HEK293 (cell line): ENCODE data around the gene ALOXE3.

Experiments used
- CTCF ChIA-PET: fragments of 350-600 bp; formaldehyde crosslinking; extraction: SDS; loops from one replicate; lab custom pipeline; 2021; ENCODE audit warnings: antibody characterized with exemption; lab: Yijun Ruan, JAX
- POLR2A ChIA-PET: fragments of 300-600 bp; formaldehyde crosslinking; extraction: SDS; loops from one replicate; lab custom pipeline; 2020; ENCODE audit warnings: antibody characterized with exemption, inconsistent platforms; lab: Yijun Ruan, JAX
- H3K27ac ChIP-seq: fragments of 200-500 bp; sonication (Bioruptor generic); 2 replicates; pipeline ENCODE4 v1.5.1; 2014; ENCODE audit warnings: low read depth, low read length, control low read depth, inconsistent platforms; ENCODE audit errors: extremely low read depth
- H3K36me3 ChIP-seq, 2 experiments: fragments of 200-500 bp in 1 of 2; sonication (Bioruptor generic) in 1 of 2; 1 replicate in 1 of 2; 2 replicates in 1 of 2; pipeline ENCODE4 v1.5.1; 2014 to 2017; ENCODE audit warnings: inconsistent platforms in 2 of 2, low read length in 2 of 2; ENCODE audit not compliant: control insufficient read depth in 2 of 2, insufficient read depth in 1 of 2
- H3K4me1 ChIP-seq: fragments of 200-500 bp; sonication (Bioruptor generic); 2 replicates; pipeline ENCODE4 v1.5.1; 2014; ENCODE audit warnings: mild to moderate bottlenecking, low read length, inconsistent platforms; ENCODE audit not compliant: control insufficient read depth, insufficient read depth
- H3K4me3 ChIP-seq: 2 replicates; pipeline ENCODE4 v1.5.1; 2011; ENCODE audit warnings: low read depth, mild to moderate bottlenecking, control low read depth, low read length, moderate library complexity
- H3K9me3 ChIP-seq: fragments of 200-500 bp; sonication (Bioruptor generic); 2 replicates; pipeline ENCODE4 v1.5.1; 2014; ENCODE audit warnings: low read depth, low read length, inconsistent platforms; ENCODE audit not compliant: control insufficient read depth, insufficient read depth
- HOXC10 ChIP-seq: sonication (generic); formaldehyde crosslinking; IDR thresholded peaks from 2 replicates; pipeline ENCODE4 v1.8.1; 2023; ENCODE audit warnings: mild to moderate bottlenecking, missing genetic modification reagents
- IKZF3 ChIP-seq: fragments of 450-650 bp; IDR thresholded peaks from 2 replicates; pipeline ENCODE4 v1.5.0; 2018; ENCODE audit warnings: missing biosample characterization, mild to moderate bottlenecking, missing genetic modification characterization, moderate library complexity
- KLF9 ChIP-seq: fragments of 450-650 bp; formaldehyde crosslinking; IDR thresholded peaks from 2 replicates; pipeline ENCODE4 v1.5.1; 2016; ENCODE audit warnings: missing biosample characterization, missing genetic modification characterization, low read depth
- MYNN ChIP-seq: fragments of 450-650 bp; formaldehyde crosslinking; IDR thresholded peaks from 2 replicates; pipeline ENCODE4 v1.5.1; 2016; ENCODE audit warnings: missing biosample characterization, missing genetic modification characterization, borderline replicate concordance
- OSR2 ChIP-seq: fragments of 450-650 bp; formaldehyde crosslinking; IDR thresholded peaks from 2 replicates; pipeline ENCODE4 v1.5.1; 2016; ENCODE audit warnings: missing biosample characterization, missing genetic modification characterization
- RBAK ChIP-seq: fragments of 450-650 bp; formaldehyde crosslinking; IDR thresholded peaks from 2 replicates; pipeline ENCODE4 v1.5.1; 2016; ENCODE audit warnings: missing biosample characterization, missing genetic modification characterization
- REPIN1 ChIP-seq: fragments of 450-650 bp; formaldehyde crosslinking; IDR thresholded peaks from 2 replicates; pipeline ENCODE4 v1.5.1; 2017; ENCODE audit warnings: missing biosample characterization, missing genetic modification characterization, low read depth
- SP7 ChIP-seq: fragments of 450-650 bp; formaldehyde crosslinking; IDR thresholded peaks from 2 replicates; pipeline ENCODE4 v1.5.1; 2016; ENCODE audit warnings: missing biosample characterization, missing genetic modification characterization
- ZBTB11 ChIP-seq: fragments of 450-650 bp; formaldehyde crosslinking; conservative IDR thresholded peaks from 2 replicates; pipeline ENCODE4 v1.5.1; 2016; ENCODE audit warnings: low read depth, missing biosample characterization, missing genetic modification characterization
- ZBTB17 ChIP-seq: fragments of 450-650 bp; formaldehyde crosslinking; IDR thresholded peaks from 2 replicates; pipeline ENCODE4 v1.5.1; 2016; ENCODE audit warnings: missing biosample characterization, missing genetic modification characterization
- ZBTB20 ChIP-seq: fragments of 450-650 bp; formaldehyde crosslinking; IDR thresholded peaks from 2 replicates; pipeline ENCODE4 v1.5.1; 2016; ENCODE audit warnings: missing biosample characterization, missing genetic modification characterization
- ZBTB48 ChIP-seq: fragments of 450-650 bp; formaldehyde crosslinking; IDR thresholded peaks from 2 replicates; pipeline ENCODE4 v1.5.1; 2016; ENCODE audit warnings: missing biosample characterization, missing genetic modification characterization
- ZBTB6 ChIP-seq: fragments of 450-650 bp; formaldehyde crosslinking; IDR thresholded peaks from 2 replicates; pipeline ENCODE4 v1.5.1; 2017; ENCODE audit warnings: missing biosample characterization, missing genetic modification characterization
- ZBTB8A ChIP-seq: fragments of 450-650 bp; formaldehyde crosslinking; IDR thresholded peaks from 2 replicates; pipeline ENCODE4 v1.5.1; 2016; ENCODE audit warnings: missing biosample characterization, missing genetic modification characterization
- ZNF155 ChIP-seq: fragments of 450-650 bp; formaldehyde crosslinking; IDR thresholded peaks from 2 replicates; pipeline ENCODE4 v1.5.1; 2016; ENCODE audit warnings: missing biosample characterization, missing genetic modification characterization
- ZNF169 ChIP-seq: fragments of 450-650 bp; formaldehyde crosslinking; IDR thresholded peaks from 2 replicates; pipeline ENCODE4 v1.5.1; 2016; ENCODE audit warnings: missing biosample characterization, missing genetic modification characterization
- ZNF324 ChIP-seq: fragments of 450-650 bp; formaldehyde crosslinking; IDR thresholded peaks from 2 replicates; pipeline ENCODE4 v1.5.1; 2016; ENCODE audit warnings: missing biosample characterization, missing genetic modification characterization
- ZNF404 ChIP-seq: fragments of 450-650 bp; formaldehyde crosslinking; IDR thresholded peaks from 2 replicates; pipeline ENCODE4 v1.5.1; 2017; ENCODE audit warnings: missing biosample characterization, missing genetic modification characterization
- ZNF501 ChIP-seq: fragments of 450-650 bp; formaldehyde crosslinking; IDR thresholded peaks from 2 replicates; pipeline ENCODE4 v1.5.1; 2016; ENCODE audit warnings: missing biosample characterization, missing genetic modification characterization
- ZNF549 ChIP-seq: fragments of 450-650 bp; IDR thresholded peaks from 2 replicates; pipeline ENCODE4 v1.5.1; 2018; ENCODE audit warnings: missing biosample characterization, missing genetic modification characterization, mild to moderate bottlenecking, inconsistent platforms, moderate library complexity
- ZNF600 ChIP-seq: fragments of 450-650 bp; formaldehyde crosslinking; IDR thresholded peaks from 2 replicates; pipeline ENCODE4 v1.5.1; 2016; ENCODE audit warnings: missing biosample characterization, missing genetic modification characterization
- ZNF645 ChIP-seq: fragments of 450-650 bp; formaldehyde crosslinking; IDR thresholded peaks from 2 replicates; pipeline ENCODE4; 2016; ENCODE audit warnings: missing biosample characterization, missing genetic modification characterization
- TF ChIP-seq, protein P1 (sequence below): fragments of 450-650 bp; formaldehyde crosslinking; IDR thresholded peaks from 2 replicates; pipeline ENCODE4 v1.5.1; 2016; ENCODE audit warnings: missing biosample characterization, missing genetic modification characterization
- TF ChIP-seq, protein P2 (sequence below): fragments of 450-650 bp; formaldehyde crosslinking; IDR thresholded peaks from 2 replicates; pipeline ENCODE4 v1.5.1; 2016; ENCODE audit warnings: missing biosample characterization, missing genetic modification characterization, borderline replicate concordance
- TF ChIP-seq, protein P3 (sequence below): fragments of 450-650 bp; formaldehyde crosslinking; IDR thresholded peaks from 2 replicates; pipeline ENCODE4 v1.5.1; 2016; ENCODE audit warnings: missing biosample characterization, missing genetic modification characterization

Gene ALOXE3

GRCh38 chr17:8124350-8125153 lies 6.2 kb upstream of the ALOXE3 start:
- Histone ChIP-seq H3K27ac (no peak overlapping the region; the same call in 1 of the 2 replicates), H3K9me3 (no peaks in the 10 kb centered on the region), H3K4me3 (peak overlapping the region; percentile 70), H3K36me3 (no peaks in the 10 kb centered on the region), H3K4me1 (peaks cover 14% of the 10 kb centered on the region)
- ChIA-PET CTCF (interaction anchor here (0.6 to 4.1 kb wide), 10 partner anchors 9 to 259 kb away, joined by 3 to 33 read pairs (median 4); no protein-coding TSS in a partner anchor), POLR2A (interaction anchor here (0.7 to 3.5 kb wide), 9 partner anchors 15 to 289 kb away, joined by 3 to 27 read pairs (median 3); partner anchors contain the start of genes AURKB and SLC25A35)
- TF ChIP-seq ZBTB6 (no peak), ZNF404 (tag by site-specific recombination) (no peak), KLF9 (tag by site-specific recombination) (no peak), ZBTB17 (peak; percentile 40), ZNF155 (tag by site-specific recombination) (no peak), ZNF600 (tag by site-specific recombination) (peak; percentile 33; the same call in 1 of the 2 replicates), ZBTB48 (tag by site-specific recombination) (peak; percentile 67), REPIN1 (no peak), OSR2 (tag by site-specific recombination) (peak; percentile 89), HOXC10 (CRISPR knock-in tag) (no peak), ZNF645 (tag by site-specific recombination) (no peak), IKZF3 (peak; percentile 49; the same call in 1 of the 2 replicates), ZBTB8A (0 out of 2 replicates have a peak, but pooled peaks have one; percentile 8), RBAK (no peak), ZNF324 (tag by site-specific recombination) (no peak), ZBTB20 (tag by site-specific recombination) (peak; percentile 94), ZBTB11 (tag by site-specific recombination) (peak; percentile 91), ZNF501 (no peak), SP7 (tag by site-specific recombination) (no peak), MYNN (tag by site-specific recombination) (no peak), ZNF169 (tag by site-specific recombination) (no peak), ZNF549 (tag by site-specific recombination) (no peak)
- TF ChIP-seq, protein P1, sequence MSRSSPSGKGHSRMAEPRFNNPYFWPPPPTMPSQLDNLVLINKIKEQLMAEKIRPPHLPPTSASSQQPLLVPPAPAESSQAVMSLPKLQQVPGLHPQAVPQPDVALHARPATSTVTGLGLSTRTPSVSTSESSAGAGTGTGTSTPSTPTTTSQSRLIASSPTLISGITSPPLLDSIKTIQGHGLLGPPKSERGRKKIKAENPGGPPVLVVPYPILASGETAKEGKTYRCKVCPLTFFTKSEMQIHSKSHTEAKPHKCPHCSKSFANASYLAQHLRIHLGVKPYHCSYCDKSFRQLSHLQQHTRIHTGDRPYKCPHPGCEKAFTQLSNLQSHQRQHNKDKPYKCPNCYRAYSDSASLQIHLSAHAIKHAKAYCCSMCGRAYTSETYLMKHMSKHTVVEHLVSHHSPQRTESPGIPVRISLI (tag by site-specific recombination) = no peak
- TF ChIP-seq, protein P2, sequence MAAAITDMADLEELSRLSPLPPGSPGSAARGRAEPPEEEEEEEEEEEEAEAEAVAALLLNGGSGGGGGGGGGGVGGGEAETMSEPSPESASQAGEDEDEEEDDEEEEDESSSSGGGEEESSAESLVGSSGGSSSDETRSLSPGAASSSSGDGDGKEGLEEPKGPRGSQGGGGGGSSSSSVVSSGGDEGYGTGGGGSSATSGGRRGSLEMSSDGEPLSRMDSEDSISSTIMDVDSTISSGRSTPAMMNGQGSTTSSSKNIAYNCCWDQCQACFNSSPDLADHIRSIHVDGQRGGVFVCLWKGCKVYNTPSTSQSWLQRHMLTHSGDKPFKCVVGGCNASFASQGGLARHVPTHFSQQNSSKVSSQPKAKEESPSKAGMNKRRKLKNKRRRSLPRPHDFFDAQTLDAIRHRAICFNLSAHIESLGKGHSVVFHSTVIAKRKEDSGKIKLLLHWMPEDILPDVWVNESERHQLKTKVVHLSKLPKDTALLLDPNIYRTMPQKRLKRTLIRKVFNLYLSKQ (tag by site-specific recombination) = no peak
- TF ChIP-seq, protein P3, sequence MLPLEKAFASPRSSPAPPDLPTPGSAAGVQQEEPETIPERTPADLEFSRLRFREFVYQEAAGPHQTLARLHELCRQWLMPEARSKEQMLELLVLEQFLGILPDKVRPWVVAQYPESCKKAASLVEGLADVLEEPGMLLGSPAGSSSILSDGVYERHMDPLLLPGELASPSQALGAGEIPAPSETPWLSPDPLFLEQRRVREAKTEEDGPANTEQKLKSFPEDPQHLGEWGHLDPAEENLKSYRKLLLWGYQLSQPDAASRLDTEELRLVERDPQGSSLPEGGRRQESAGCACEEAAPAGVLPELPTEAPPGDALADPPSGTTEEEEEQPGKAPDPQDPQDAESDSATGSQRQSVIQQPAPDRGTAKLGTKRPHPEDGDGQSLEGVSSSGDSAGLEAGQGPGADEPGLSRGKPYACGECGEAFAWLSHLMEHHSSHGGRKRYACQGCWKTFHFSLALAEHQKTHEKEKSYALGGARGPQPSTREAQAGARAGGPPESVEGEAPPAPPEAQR (tag by site-specific recombination) = no peak
